ENCODE measurements around the gene ENOX1.

DNA sequence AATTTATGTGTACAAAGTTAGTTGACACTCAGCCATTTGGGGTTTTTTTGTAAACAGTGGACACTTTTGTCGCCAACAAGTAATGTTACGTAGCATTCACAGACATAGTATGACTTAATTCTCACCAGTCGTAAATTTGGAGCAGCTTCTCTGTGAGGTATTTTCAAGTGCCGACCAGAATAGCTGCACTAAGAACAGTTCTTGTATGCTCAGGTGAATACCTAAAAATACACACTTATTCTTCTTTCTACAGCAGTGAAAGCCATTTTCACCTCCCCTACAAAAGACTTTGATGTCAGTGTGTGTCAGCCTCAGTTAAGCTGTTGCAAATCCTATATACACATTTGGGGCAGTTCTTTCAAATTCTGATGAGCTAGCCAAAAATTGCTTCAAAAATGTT lies 206.5 kb downstream of the ENOX1 start:
- TF ChIP-seq EZH2 (IDR thresholded peaks at IDR 0.05) = no peak
- TF ChIP-seq POLR2AphosphoS5 (IDR thresholded peaks at IDR 0.05; ENCODE audit: borderline replicate concordance, low read depth, low read length) = no peak
- TF ChIP-seq FOXP2 (optimal IDR thresholded peaks at IDR 0.05; ENCODE audit: control extremely low read depth, extremely low read length, insufficient read depth) = no peak

Measured in SK-N-MC (cell line).